K562 (cell line): ENCODE results near the gene HOXB1. TPM values are rescaled to one million over a fixed set of nuclear protein-coding genes. Genes with fewer than 3 reads are reported as not detected.

ENCODE experiments used
- HBP1 ChIP-seq: fragments of 450-650 bp; formaldehyde crosslinking; IDR thresholded peaks from 2 replicates; pipeline ENCODE4 v1.4.0; 2022; ENCODE audit warnings: missing genetic modification characterization
- HMBOX1 ChIP-seq: sonication (generic); IDR thresholded peaks from 2 replicates; pipeline ENCODE4 v1.6.1; 2016
- MITF ChIP-seq: IDR thresholded peaks from 2 replicates; pipeline ENCODE4 v1.6.1; 2014; ENCODE audit warnings: antibody characterized with exemption
- NFE2 ChIP-seq: IDR thresholded peaks from 2 replicates; pipeline ENCODE4 v1.6.1; 2014; ENCODE audit warnings: antibody characterized with exemption, low read depth
- POLR2H ChIP-seq: IDR thresholded peaks from 2 replicates; pipeline ENCODE4 v1.6.1; 2016; ENCODE audit warnings: missing genetic modification characterization, low read depth, mild to moderate bottlenecking, control low read depth, missing compliant biosample characterization, moderate library complexity
- SMARCE1 ChIP-seq: fragments of 450-650 bp; IDR thresholded peaks from 2 replicates; pipeline ENCODE4 v1.7.1; 2016; ENCODE audit warnings: mild to moderate bottlenecking
- STAT6 ChIP-seq: sonication (generic); formaldehyde crosslinking; IDR thresholded peaks from 2 replicates; pipeline ENCODE4 v1.8.1; 2023; ENCODE audit warnings: mild to moderate bottlenecking, missing genetic modification reagents
- THAP12 ChIP-seq: fragments of 250-450 bp; sonication (Bioruptor Pico); IDR thresholded peaks from 2 replicates; pipeline ENCODE4 v1.9.0; 2021; ENCODE audit warnings: mild to moderate bottlenecking, inconsistent platforms
- ZNF121 ChIP-seq: sonication (generic); formaldehyde crosslinking; conservative IDR thresholded peaks from 2 replicates; pipeline ENCODE4 v1.8.0; 2022; ENCODE audit warnings: missing genetic modification reagents
- polyA plus RNA-seq, 8 experiments: library from polyadenylated mRNA; depleted of rRNA in 4 of 8; stranded (reverse) in 5 of 8; unstranded in 3 of 8; fragments of >200 nt; fragmentation: Nextera tagmentation in 2 of 8; fragmentation: Illumina TruSeq in 1 of 8; extraction: Ambion mirVana in 2 of 8; extraction: Trizol in 1 of 8; gene quantifications; 2 replicates each; pipeline versions ENCODE4 v1.2.1 to v1.2.3, GENCODE V29; 2011 to 2014; ENCODE audit warnings: inconsistent platforms in 1 of 8, missing spikeins in 1 of 8
- total RNA-seq, 7 experiments: library from RNA; depleted of rRNA in 6 of 7; stranded (reverse); fragments of >200 nt in 6 of 7; fragmentation: Illumina TruSeq in 2 of 7; extraction: Trizol in 2 of 7; gene quantifications; 2 replicates each; pipeline versions ENCODE4 v1.2.1 to v1.2.3, GENCODE V29; 2011 to 2021; ENCODE audit warnings: low replicate concordance in 1 of 7

The HOXB1 gene
- total and polyA plus RNA-seq, 9 of the 15 experiments (the other 6 are each of a cell fraction or from before 2014, with no cell fraction given) = 0.04 TPM; not detected in 8

GRCh38 chr17:48500435-48501426 is 30.1 kb downstream of the HOXB1 start (continued):
- no peak for TF ChIP-seq SMARCE1
- TF ChIP-seq POLR2H (tag) = no peak
- no peak for TF ChIP-seq THAP12 (CRISPR knock-in tag)
- TF ChIP-seq MITF = no peak
- no peak for TF ChIP-seq HBP1 (CRISPR knock-in tag)
- no peak for TF ChIP-seq NFE2
- TF ChIP-seq STAT6 (CRISPR knock-in tag) = no peak
- no peak for TF ChIP-seq HMBOX1
- TF ChIP-seq ZNF121 (CRISPR knock-in tag) = no peak
- TF ChIP-seq, all 486 proteins: peak for 63
